HepG2 (cell line): ENCODE measurements around the gene CTNNBL1. TPM values are rescaled to one million over a fixed set of nuclear protein-coding genes. Genes with fewer than 3 reads are reported as not detected.

Source experiments
- HNRNPH1 ChIP-seq: fragments of 200-400 bp; formaldehyde crosslinking; optimal IDR thresholded peaks from 2 replicates; pipeline ENCODE3; 2017; ENCODE audit warnings: mild to moderate bottlenecking, low read depth, low read length
- IRF2 ChIP-seq: IDR thresholded peaks from 2 replicates; pipeline ENCODE4 v1.6.1; 2018; ENCODE audit warnings: missing genetic modification reagents, missing compliant biosample characterization
- IRX3 ChIP-seq: sonication (generic); formaldehyde crosslinking; IDR thresholded peaks from 2 replicates; pipeline ENCODE4 v1.8.1; 2023; ENCODE audit warnings: mild to moderate bottlenecking, low read depth, missing genetic modification reagents, borderline replicate concordance
- NR2F6 ChIP-seq, 2 experiments: IDR thresholded peaks; 2 replicates each; pipeline ENCODE4 v1.6.1; 2016; ENCODE audit warnings: antibody characterized with exemption in 1 of 2, mild to moderate bottlenecking in 1 of 2
- RFX5 ChIP-seq: IDR thresholded peaks from 2 replicates; pipeline ENCODE4 v1.6.1; 2011; ENCODE audit warnings: low read depth, low read length, improper control_type of control experiment
- RORA ChIP-seq: sonication (generic); formaldehyde crosslinking; IDR thresholded peaks from 2 replicates; pipeline ENCODE4 v1.5.0; 2020; ENCODE audit warnings: mild to moderate bottlenecking, missing genetic modification reagents, moderate library complexity
- SALL2 ChIP-seq: sonication (generic); formaldehyde crosslinking; IDR thresholded peaks from 2 replicates; pipeline ENCODE4 v1.8.1; 2023; ENCODE audit warnings: mild to moderate bottlenecking, missing genetic modification reagents, inconsistent platforms
- SSRP1 ChIP-seq: IDR thresholded peaks from 2 replicates; pipeline ENCODE4 v1.6.1; 2016; ENCODE audit warnings: control low read depth
- THAP11 ChIP-seq: IDR thresholded peaks from 2 replicates; pipeline ENCODE4 v1.6.1; 2016; ENCODE audit warnings: missing biosample characterization, missing genetic modification reagents
- TSC22D2 ChIP-seq: sonication (generic); formaldehyde crosslinking; IDR thresholded peaks from 2 replicates; pipeline ENCODE4 v1.5.1; 2020; ENCODE audit warnings: missing genetic modification reagents, mild to moderate bottlenecking, borderline replicate concordance
- ZBTB20 ChIP-seq: sonication (generic); formaldehyde crosslinking; IDR thresholded peaks from 2 replicates; pipeline ENCODE4 v1.8.1; 2023; ENCODE audit warnings: missing genetic modification reagents, low read depth, mild to moderate bottlenecking, borderline replicate concordance
- ZFP36 ChIP-seq: fragments of 150-350 bp; IDR thresholded peaks from 2 replicates; pipeline ENCODE4 v1.6.1; 2018; ENCODE audit warnings: borderline replicate concordance, low read length, low read depth; ENCODE audit not compliant: partially characterized antibody
- ZFX ChIP-seq: sonication (generic); formaldehyde crosslinking; IDR thresholded peaks from 2 replicates; pipeline ENCODE4 v1.4.0; 2020; ENCODE audit warnings: mild to moderate bottlenecking, low read depth, missing genetic modification reagents, moderate library complexity
- ZNF180 ChIP-seq: sonication (generic); formaldehyde crosslinking; IDR thresholded peaks from 2 replicates; pipeline ENCODE4 v1.4.0; 2020; ENCODE audit warnings: low read depth, missing genetic modification reagents, borderline replicate concordance
- ZNF567 ChIP-seq: sonication (generic); formaldehyde crosslinking; IDR thresholded peaks from 2 replicates; pipeline ENCODE4 v1.8.1; 2023; ENCODE audit warnings: mild to moderate bottlenecking, missing genetic modification reagents, borderline replicate concordance
- ZNF678 ChIP-seq: sonication (generic); formaldehyde crosslinking; IDR thresholded peaks from 2 replicates; pipeline ENCODE4 v1.4.0; 2020; ENCODE audit warnings: mild to moderate bottlenecking, missing genetic modification reagents
- ZNF691 ChIP-seq: sonication (generic); formaldehyde crosslinking; IDR thresholded peaks from 2 replicates; pipeline ENCODE4 v1.4.0; 2020; ENCODE audit warnings: missing genetic modification reagents, low read depth, mild to moderate bottlenecking, borderline replicate concordance
- ZSCAN21 ChIP-seq: sonication (generic); formaldehyde crosslinking; IDR thresholded peaks from 2 replicates; pipeline ENCODE4 v1.8.0; 2022; ENCODE audit warnings: mild to moderate bottlenecking, missing genetic modification reagents, moderate library complexity, borderline replicate concordance
- polyA plus RNA-seq, 8 experiments: library from polyadenylated mRNA; depleted of rRNA in 3 of 8; stranded (reverse) in 7 of 8; unstranded in 1 of 8; fragments of >200 nt; fragmentation: Illumina TruSeq in 4 of 8; extraction: Trizol in 4 of 8; gene quantifications; 2 replicates each; pipeline versions ENCODE4 v1.2.1 to v1.2.3, GENCODE V29; 2011 to 2016; ENCODE audit warnings: low read depth in 4 of 8, missing spikeins in 1 of 8, mixed read lengths in 1 of 8; ENCODE audit not compliant: insufficient read depth in 1 of 8
- total RNA-seq, 5 experiments: library from RNA; depleted of rRNA; stranded (reverse); fragments of >200 nt; fragmentation: Illumina TruSeq; extraction: Trizol; gene quantifications; 2 replicates each; pipeline ENCODE4 v1.2.3, GENCODE V29; 2016; ENCODE audit warnings: low read depth in 1 of 5
- TF ChIP-seq, protein P1 (sequence below): sonication (generic); formaldehyde crosslinking; IDR thresholded peaks from 2 replicates; pipeline ENCODE4 v1.8.0; 2022; ENCODE audit warnings: missing genetic modification reagents, mild to moderate bottlenecking, borderline replicate concordance
- TF ChIP-seq, protein P2 (sequence below): sonication (generic); formaldehyde crosslinking; conservative IDR thresholded peaks from 2 replicates; pipeline ENCODE4 v1.8.1; 2023; ENCODE audit warnings: missing genetic modification reagents
- TF ChIP-seq, protein P3 (sequence below): sonication (generic); formaldehyde crosslinking; IDR thresholded peaks from 2 replicates; pipeline ENCODE4 v1.4.0; 2020; ENCODE audit warnings: missing genetic modification reagents, borderline replicate concordance
- TF ChIP-seq, protein P4 (sequence below): sonication (generic); formaldehyde crosslinking; IDR thresholded peaks from 2 replicates; pipeline ENCODE4 v1.4.0; 2020; ENCODE audit warnings: missing genetic modification reagents

The CTNNBL1 gene
- total and polyA plus RNA-seq, 2 of the 13 experiments (the other 11 are each of a cell fraction or from before 2014, with no cell fraction given) = 49.3 to 94.6 TPM

GRCh38 chr20:37886851-37887297 lies 193.0 kb downstream of the CTNNBL1 start (continued):
- TF ChIP-seq RFX5 = no peak
- TF ChIP-seq IRX3 (CRISPR knock-in tag) = no peak
- no peak for TF ChIP-seq ZNF567 (CRISPR knock-in tag)
- TF ChIP-seq, protein P1, sequence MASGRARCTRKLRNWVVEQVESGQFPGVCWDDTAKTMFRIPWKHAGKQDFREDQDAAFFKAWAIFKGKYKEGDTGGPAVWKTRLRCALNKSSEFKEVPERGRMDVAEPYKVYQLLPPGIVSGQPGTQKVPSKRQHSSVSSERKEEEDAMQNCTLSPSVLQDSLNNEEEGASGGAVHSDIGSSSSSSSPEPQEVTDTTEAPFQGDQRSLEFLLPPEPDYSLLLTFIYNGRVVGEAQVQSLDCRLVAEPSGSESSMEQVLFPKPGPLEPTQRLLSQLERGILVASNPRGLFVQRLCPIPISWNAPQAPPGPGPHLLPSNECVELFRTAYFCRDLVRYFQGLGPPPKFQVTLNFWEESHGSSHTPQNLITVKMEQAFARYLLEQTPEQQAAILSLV (CRISPR knock-in tag) = no peak
- no peak for TF ChIP-seq ZNF691
- peak; percentile 11; the same call in 1 of the 2 replicates for TF ChIP-seq THAP11 (CRISPR knock-in tag)
- no peak for TF ChIP-seq SALL2 (CRISPR knock-in tag)
- TF ChIP-seq TSC22D2 (CRISPR knock-in tag) = no peak
- TF ChIP-seq, protein P2, sequence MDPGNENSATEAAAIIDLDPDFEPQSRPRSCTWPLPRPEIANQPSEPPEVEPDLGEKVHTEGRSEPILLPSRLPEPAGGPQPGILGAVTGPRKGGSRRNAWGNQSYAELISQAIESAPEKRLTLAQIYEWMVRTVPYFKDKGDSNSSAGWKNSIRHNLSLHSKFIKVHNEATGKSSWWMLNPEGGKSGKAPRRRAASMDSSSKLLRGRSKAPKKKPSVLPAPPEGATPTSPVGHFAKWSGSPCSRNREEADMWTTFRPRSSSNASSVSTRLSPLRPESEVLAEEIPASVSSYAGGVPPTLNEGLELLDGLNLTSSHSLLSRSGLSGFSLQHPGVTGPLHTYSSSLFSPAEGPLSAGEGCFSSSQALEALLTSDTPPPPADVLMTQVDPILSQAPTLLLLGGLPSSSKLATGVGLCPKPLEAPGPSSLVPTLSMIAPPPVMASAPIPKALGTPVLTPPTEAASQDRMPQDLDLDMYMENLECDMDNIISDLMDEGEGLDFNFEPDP (CRISPR knock-in tag) = no peak
- TF ChIP-seq, protein P3, sequence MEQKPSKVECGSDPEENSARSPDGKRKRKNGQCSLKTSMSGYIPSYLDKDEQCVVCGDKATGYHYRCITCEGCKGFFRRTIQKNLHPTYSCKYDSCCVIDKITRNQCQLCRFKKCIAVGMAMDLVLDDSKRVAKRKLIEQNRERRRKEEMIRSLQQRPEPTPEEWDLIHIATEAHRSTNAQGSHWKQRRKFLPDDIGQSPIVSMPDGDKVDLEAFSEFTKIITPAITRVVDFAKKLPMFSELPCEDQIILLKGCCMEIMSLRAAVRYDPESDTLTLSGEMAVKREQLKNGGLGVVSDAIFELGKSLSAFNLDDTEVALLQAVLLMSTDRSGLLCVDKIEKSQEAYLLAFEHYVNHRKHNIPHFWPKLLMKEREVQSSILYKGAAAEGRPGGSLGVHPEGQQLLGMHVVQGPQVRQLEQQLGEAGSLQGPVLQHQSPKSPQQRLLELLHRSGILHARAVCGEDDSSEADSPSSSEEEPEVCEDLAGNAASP (CRISPR knock-in tag) = 0 out of 2 replicates have a peak, but pooled peaks have one; percentile 56
- no peak for TF ChIP-seq ZNF180 (CRISPR knock-in tag)
- no peak for TF ChIP-seq IRF2
- no peak for TF ChIP-seq ZFX (CRISPR knock-in tag)
- no peak for TF ChIP-seq NR2F6 (IDR thresholded peaks at IDR 0.05)
- TF ChIP-seq NR2F6 (CRISPR knock-in tag; IDR thresholded peaks at IDR 0.05) = peak; percentile 53; the same call in 1 of the 2 replicates
- no peak for TF ChIP-seq HNRNPH1
- TF ChIP-seq ZNF678 = no peak
- no peak for TF ChIP-seq RORA (CRISPR knock-in tag)
- TF ChIP-seq, protein P4, sequence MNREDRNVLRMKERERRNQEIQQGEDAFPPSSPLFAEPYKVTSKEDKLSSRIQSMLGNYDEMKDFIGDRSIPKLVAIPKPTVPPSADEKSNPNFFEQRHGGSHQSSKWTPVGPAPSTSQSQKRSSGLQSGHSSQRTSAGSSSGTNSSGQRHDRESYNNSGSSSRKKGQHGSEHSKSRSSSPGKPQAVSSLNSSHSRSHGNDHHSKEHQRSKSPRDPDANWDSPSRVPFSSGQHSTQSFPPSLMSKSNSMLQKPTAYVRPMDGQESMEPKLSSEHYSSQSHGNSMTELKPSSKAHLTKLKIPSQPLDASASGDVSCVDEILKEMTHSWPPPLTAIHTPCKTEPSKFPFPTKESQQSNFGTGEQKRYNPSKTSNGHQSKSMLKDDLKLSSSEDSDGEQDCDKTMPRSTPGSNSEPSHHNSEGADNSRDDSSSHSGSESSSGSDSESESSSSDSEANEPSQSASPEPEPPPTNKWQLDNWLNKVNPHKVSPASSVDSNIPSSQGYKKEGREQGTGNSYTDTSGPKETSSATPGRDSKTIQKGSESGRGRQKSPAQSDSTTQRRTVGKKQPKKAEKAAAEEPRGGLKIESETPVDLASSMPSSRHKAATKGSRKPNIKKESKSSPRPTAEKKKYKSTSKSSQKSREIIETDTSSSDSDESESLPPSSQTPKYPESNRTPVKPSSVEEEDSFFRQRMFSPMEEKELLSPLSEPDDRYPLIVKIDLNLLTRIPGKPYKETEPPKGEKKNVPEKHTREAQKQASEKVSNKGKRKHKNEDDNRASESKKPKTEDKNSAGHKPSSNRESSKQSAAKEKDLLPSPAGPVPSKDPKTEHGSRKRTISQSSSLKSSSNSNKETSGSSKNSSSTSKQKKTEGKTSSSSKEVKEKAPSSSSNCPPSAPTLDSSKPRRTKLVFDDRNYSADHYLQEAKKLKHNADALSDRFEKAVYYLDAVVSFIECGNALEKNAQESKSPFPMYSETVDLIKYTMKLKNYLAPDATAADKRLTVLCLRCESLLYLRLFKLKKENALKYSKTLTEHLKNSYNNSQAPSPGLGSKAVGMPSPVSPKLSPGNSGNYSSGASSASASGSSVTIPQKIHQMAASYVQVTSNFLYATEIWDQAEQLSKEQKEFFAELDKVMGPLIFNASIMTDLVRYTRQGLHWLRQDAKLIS (CRISPR knock-in tag) = no peak
- no peak for TF ChIP-seq SSRP1 (CRISPR knock-in tag)
- TF ChIP-seq ZFP36 = peak; percentile 63
- TF ChIP-seq ZBTB20 = no peak
- TF ChIP-seq ZSCAN21 (CRISPR knock-in tag) = no peak; the same call in 1 of the 2 replicates
